Left ventricle myocardium inferior (tissue), 1 donor: Measurements from ENCODE around the gene SEC14L1. TPM values are rescaled to one million over a fixed set of nuclear protein-coding genes. Genes with fewer than 3 reads are reported as not detected.
A peak's percentile ranks its signal among the peaks of the same experiment; 100 is the strongest.
"Not testable (repeated sequence)": the region's sequence is repeated elsewhere in the genome, so short reads cannot be mapped to it uniquely, and the experiment has no call there.

Experiments
- DNase-seq: peaks from one replicate; pipeline ENCODE4 v3.0.0-alpha.2; 2020
- H3K27ac ChIP-seq: fragments of 200-600 bp; replicated peaks from 2 replicates; pipeline ENCODE4 v1.8.0; 2021
- H3K27me3 ChIP-seq: fragments of 200-600 bp; 2 replicates; pipeline ENCODE4 v1.8.0; 2021; ENCODE audit warnings: low read depth
- H3K36me3 ChIP-seq: fragments of 200-600 bp; 2 replicates; pipeline ENCODE4 v1.8.0; 2021
- H3K4me1 ChIP-seq: fragments of 200-600 bp; 2 replicates; pipeline ENCODE4 v1.8.0; 2021
- H3K4me3 ChIP-seq: fragments of 200-600 bp; 2 replicates; pipeline ENCODE4 v1.8.0; 2021; ENCODE audit warnings: mild to moderate bottlenecking, moderate library complexity
- H3K9me3 ChIP-seq: fragments of 200-600 bp; replicated peaks from 2 replicates; pipeline ENCODE4 v1.8.0; 2021
- CTCF ChIP-seq: fragments of 200-600 bp; IDR thresholded peaks from 2 replicates; pipeline ENCODE4 v1.8.0; 2021; ENCODE audit warnings: antibody characterized with exemption, mild to moderate bottlenecking, borderline replicate concordance
- intact Hi-C: fragments of 100-400 bp; cut with micrococcal nuclease; formaldehyde crosslinking; loops from one replicate; pipeline ENCODE4 v1.11.0; 2022
- total RNA-seq: library from RNA; stranded (reverse); fragmentation: NEBNext Ultra II Directional; extraction: Animal tissue kit (Norgen Biotek cat#: 25700); gene quantifications from one replicate; pipeline ENCODE4 v1.2.1, GENCODE V29; 2021
- donor health status: DM: no; HTN: yes; CAD: no; lungs with severe emphysema.

Gene SEC14L1
- total RNA-seq, 1 donor from 2014 or later = 55.5 TPM

DNA sequence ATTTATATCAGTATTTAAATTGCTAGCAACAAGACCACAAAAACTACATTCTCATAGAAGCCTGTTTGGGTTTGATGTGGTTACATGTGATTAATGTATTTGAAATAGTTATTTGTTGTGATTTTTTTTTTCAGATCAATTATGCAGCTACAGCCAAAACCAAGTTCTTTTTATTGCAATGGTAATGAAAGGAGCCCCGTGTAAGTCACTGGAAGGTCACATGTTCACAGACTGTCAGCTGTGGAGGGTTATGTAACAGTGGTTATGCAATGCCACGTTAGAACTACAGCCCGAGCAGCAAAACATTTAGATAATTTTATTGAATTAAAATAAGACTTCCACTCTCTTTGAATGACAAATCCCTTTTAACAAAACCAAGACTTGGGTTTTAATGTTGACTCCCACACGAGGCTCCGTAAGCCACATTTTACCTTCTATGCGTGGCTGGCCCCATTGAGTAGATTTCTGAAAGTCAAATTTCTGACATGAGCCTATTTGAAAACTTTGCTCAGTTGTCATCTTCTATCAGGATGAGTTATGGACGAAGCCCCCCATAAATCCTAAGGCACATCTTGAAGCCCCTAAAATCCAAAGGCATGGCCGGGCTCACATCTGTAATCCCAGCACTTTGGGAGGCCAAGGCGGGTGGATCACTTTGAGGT is 41.8 kb upstream of the SEC14L1 start:
- H3K27ac ChIP-seq = peak overlapping the region; percentile 87
- no peak overlapping the region for H3K4me3 ChIP-seq
- no peaks in the 10 kb centered on the region for H3K27me3 ChIP-seq
- TF ChIP-seq CTCF = no peak
- H3K9me3 ChIP-seq = no peaks in the 10 kb centered on the region
- no peak for DNase-seq
- intact Hi-C loops = loop anchor here (5.0 to 10.0 kb wide), 2 partner anchors 38 to 106 kb away; no protein-coding TSS in a partner anchor
- H3K36me3 ChIP-seq = peaks cover 16% of the 10 kb centered on the region
- H3K4me1 ChIP-seq = peaks cover 52% of the 10 kb centered on the region

- Histone ChIP-seq H3K36me3 (peaks cover 8% of the 10 kb centered on the region), H3K27ac (peak overlapping the region; percentile 87), H3K9me3 (no peaks in the 10 kb centered on the region), H3K27me3 (no peaks in the 10 kb centered on the region), H3K4me1 (peaks cover 47% of the 10 kb centered on the region), H3K4me3 (no peak overlapping the region)
- TF ChIP-seq CTCF = no peak
- intact Hi-C loops = loop anchor here (5.0 to 10.0 kb wide), 2 partner anchors 37 to 105 kb away; no protein-coding TSS in a partner anchor
- DNase-seq = peak; percentile 76
Measured at GRCh38 chr17:77099997-77100396, 40.8 kb upstream of the SEC14L1 start.

DNA sequence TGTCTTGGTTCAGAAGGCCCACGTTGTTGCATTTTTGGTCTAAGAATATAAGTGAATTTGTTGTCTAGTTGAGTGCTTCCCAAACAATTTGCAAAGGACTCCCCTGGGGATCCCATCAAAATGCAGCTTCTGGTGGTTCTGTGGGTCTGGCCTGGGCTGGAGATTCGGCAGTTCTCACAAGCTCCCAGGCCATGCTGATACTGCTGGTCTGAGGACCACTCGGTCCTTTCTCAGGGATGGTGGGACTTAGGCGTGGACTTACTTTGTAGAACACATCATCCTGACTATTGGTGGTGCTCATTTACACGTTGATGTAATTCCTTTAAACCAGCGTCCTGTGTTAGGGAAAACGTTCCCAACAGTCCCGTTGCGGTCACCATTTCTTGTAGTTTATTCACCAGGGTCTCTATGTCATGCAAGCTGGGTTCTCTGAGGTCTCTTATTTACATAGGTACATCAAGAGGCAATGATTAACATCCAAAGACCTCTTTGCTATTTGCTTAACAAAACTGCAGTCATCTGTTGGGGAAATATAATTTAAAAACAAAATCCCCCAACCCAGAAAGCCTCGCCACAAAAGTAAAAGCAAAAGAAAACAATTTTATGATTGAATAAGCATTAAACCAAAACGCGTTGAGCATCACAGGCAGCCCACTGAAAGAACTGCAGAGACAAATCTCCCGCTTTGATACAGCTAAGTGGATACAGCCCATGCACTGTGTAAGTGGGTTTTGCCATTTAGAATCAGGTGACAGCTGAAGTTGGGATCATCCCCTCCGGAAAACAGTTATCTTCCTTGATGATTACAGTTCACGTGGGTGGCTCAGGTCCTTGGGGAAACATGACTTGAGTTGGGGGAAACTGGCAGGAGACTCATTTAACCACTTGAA is 39.0 kb upstream of the SEC14L1 start:
- Histone ChIP-seq H3K27ac (no peak overlapping the region), H3K27me3 (no peaks in the 10 kb centered on the region), H3K4me1 (peaks cover 45% of the 10 kb centered on the region), H3K36me3 (no peaks in the 10 kb centered on the region), H3K9me3 (no peaks in the 10 kb centered on the region), H3K4me3 (no peak overlapping the region)
- no peak for TF ChIP-seq CTCF
- intact Hi-C loops = no loop called here
- DNase-seq = no peak

DNA sequence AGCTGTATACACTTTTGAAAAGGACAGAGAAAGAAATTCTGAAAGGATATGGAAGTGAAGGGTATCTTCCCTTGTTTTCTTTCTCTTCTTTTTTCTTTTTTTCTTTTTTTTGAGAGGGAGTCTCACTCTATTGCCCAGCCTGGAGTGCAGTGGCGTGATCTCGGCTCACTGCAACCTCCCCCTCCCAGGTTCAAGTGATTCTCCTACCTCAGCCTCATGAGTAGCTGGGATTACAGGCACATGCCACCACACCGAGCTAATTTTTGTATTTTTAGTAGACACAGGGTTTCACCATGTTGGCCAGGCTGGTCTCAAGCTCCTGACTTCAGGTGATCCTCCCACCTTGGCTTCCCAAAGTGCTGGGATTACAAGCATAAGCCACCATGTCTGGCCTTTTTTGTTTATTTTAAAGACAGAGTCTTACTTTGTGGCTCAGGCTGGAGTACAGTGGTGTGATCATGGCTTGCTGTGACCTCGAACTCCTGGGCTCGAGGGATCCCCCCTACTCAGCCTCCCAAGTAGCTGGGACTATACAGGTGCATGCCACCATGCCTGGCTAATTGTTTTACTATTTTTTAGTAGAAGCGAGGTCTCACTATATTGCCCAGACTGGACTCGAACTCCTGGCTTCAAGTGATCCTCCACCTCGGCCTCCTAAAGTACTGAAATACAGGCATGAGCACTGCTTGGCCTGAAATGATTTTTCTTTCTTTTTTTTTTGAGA is 38.2 kb upstream of the SEC14L1 start:
- H3K9me3 ChIP-seq, H3K27ac ChIP-seq, DNase-seq, H3K36me3 ChIP-seq, intact Hi-C loops, H3K27me3 ChIP-seq, H3K4me3 ChIP-seq: not testable (repeated sequence)
- peaks cover 45% of the 10 kb centered on the region for H3K4me1 ChIP-seq

- no peak for DNase-seq
- no peaks in the 10 kb centered on the region for H3K27me3 ChIP-seq
- intact Hi-C loops = no loop called here
- H3K36me3 ChIP-seq = no peaks in the 10 kb centered on the region
- H3K4me3 ChIP-seq = no peak overlapping the region
- no peaks in the 10 kb centered on the region for H3K9me3 ChIP-seq
- H3K4me1 ChIP-seq = peaks cover 51% of the 10 kb centered on the region
- no peak for TF ChIP-seq CTCF
- peak overlapping the region; percentile 92 for H3K27ac ChIP-seq
Measured at GRCh38 chr17:77105706-77106105, 35.1 kb upstream of the SEC14L1 start.
